HepG2 (cell line): ENCODE data around the gene CNTN5. TPM values are rescaled to one million over a fixed set of nuclear protein-coding genes. Genes with fewer than 3 reads are reported as not detected.

Experiments
- ATAC-seq: fragments of 200-7000 bp; cut with Tn5 transposase; 3 replicates; pipeline ENCODE4 v1.9.1; 2020; ENCODE audit warnings: mild to moderate bottlenecking, moderate library complexity
- BruUV-seq: library from RNA; stranded (reverse); fragments of 400-500 nt; replicated peaks from 2 replicates; lab custom pipeline; 2021; lab: Mats Ljungman, UMichigan
- CTCF ChIA-PET: fragments of 300-600 bp; formaldehyde crosslinking; extraction: SDS; loops from one replicate; lab custom pipeline; 2021; ENCODE audit warnings: low total read pairs, inconsistent platforms, low intra/inter-chr PET ratio; lab: Yijun Ruan, JAX
- POLR2A ChIA-PET: fragments of 350-600 bp; sonication (Branson Sonifier 250); formaldehyde crosslinking; loops from one replicate; lab custom pipeline; 2020; ENCODE audit warnings: antibody characterized with exemption, inconsistent platforms; lab: Yijun Ruan, JAX
- DNase-seq: peaks from one replicate; pipeline ENCODE4 v3.0.0-alpha.2; 2015; ENCODE audit warnings: low spot score
- FAIRE-seq: peaks from 3 replicates; lab custom pipeline; 2011; peaks lifted over from hg19 to GRCh38; lab: Jason Lieb, UNC
- H2AFZ ChIP-seq: one replicate; pipeline ENCODE4 v1.6.1; 2011; ENCODE audit warnings: low read length, inconsistent platforms
- H3K27ac ChIP-seq: fragments of 300-600 bp; 3 replicates; pipeline ENCODE4 v1.8.0; 2011; ENCODE audit warnings: mixed run types, mild to moderate bottlenecking, mixed read lengths, low read length, inconsistent platforms; ENCODE audit not compliant: insufficient read depth; ENCODE audit errors: extremely low read length
- H3K27me3 ChIP-seq, 2 experiments: fragments of 200-600 bp in 1 of 2; 2 replicates in 1 of 2; 3 replicates in 1 of 2; pipeline versions ENCODE4 v1.6.0 to v1.8.0; 2011; ENCODE audit warnings: low read length in 2 of 2, mild to moderate bottlenecking in 2 of 2, moderate library complexity in 2 of 2, inconsistent platforms in 1 of 2; ENCODE audit not compliant: insufficient read depth in 2 of 2, control insufficient read depth in 1 of 2
- H3K36me3 ChIP-seq, 2 experiments: fragments of 200-600 bp in 1 of 2; replicated peaks in 1 of 2; 2 replicates in 1 of 2; 3 replicates in 1 of 2; pipeline versions ENCODE4 v1.5.1 to v1.8.0; 2011; ENCODE audit warnings: low read length in 2 of 2, inconsistent platforms in 1 of 2; ENCODE audit not compliant: insufficient read depth in 2 of 2, control insufficient read depth in 1 of 2
- H3K4me1 ChIP-seq: 2 replicates; pipeline ENCODE4 v1.5.1; 2012; ENCODE audit warnings: low read length, inconsistent platforms; ENCODE audit not compliant: insufficient read depth
- H3K4me2 ChIP-seq: 2 replicates; pipeline ENCODE4 v1.6.0; 2011; ENCODE audit warnings: low read depth, low read length, inconsistent platforms
- H3K4me3 ChIP-seq, 3 experiments: fragments of 200-600 bp in 1 of 3; sonication (generic), shearing (Covaris generic) in 1 of 3; replicated peaks in 1 of 3; 2 replicates each; pipeline ENCODE4 v1.5.1; 2011 to 2016; ENCODE audit warnings: low read length in 3 of 3, inconsistent platforms in 2 of 3, low read depth in 2 of 3, mild to moderate bottlenecking in 2 of 3, control low read depth in 1 of 3, mixed read lengths in 1 of 3; ENCODE audit not compliant: insufficient read depth in 1 of 3
- H3K79me2 ChIP-seq: one replicate; pipeline ENCODE4 v1.6.1; 2011; ENCODE audit warnings: low read length, inconsistent platforms; ENCODE audit not compliant: insufficient read depth
- H3K9ac ChIP-seq: 2 replicates; pipeline ENCODE4 v1.6.0; 2011; ENCODE audit warnings: mild to moderate bottlenecking, low read depth, low read length, inconsistent platforms; ENCODE audit not compliant: insufficient read depth
- H3K9me3 ChIP-seq: 2 replicates; pipeline ENCODE4 v1.5.1; 2012; ENCODE audit warnings: mild to moderate bottlenecking, low read length
- H4K20me1 ChIP-seq: 2 replicates; pipeline ENCODE4 v1.6.0; 2011; ENCODE audit warnings: inconsistent platforms, mild to moderate bottlenecking, low read length, moderate library complexity; ENCODE audit not compliant: insufficient read depth
- ATM ChIP-seq: fragments of 450-650 bp; IDR thresholded peaks from 2 replicates; pipeline ENCODE4 v1.7.1; 2017; ENCODE audit warnings: mild to moderate bottlenecking, borderline replicate concordance
- CCDC6 ChIP-seq: sonication (generic); formaldehyde crosslinking; IDR thresholded peaks from 2 replicates; pipeline ENCODE4 v1.8.1; 2022; ENCODE audit warnings: mild to moderate bottlenecking, missing genetic modification reagents, moderate library complexity
- HMGA1 ChIP-seq: sonication (generic); formaldehyde crosslinking; conservative IDR thresholded peaks from 2 replicates; pipeline ENCODE4 v1.4.0; 2020; ENCODE audit warnings: missing genetic modification reagents
- KLF9 ChIP-seq: IDR thresholded peaks from 2 replicates; pipeline ENCODE4 v1.6.1; 2016; ENCODE audit warnings: low read depth
- MTERF4 ChIP-seq: sonication (generic); formaldehyde crosslinking; IDR thresholded peaks from 2 replicates; pipeline ENCODE4 v1.8.0; 2023; ENCODE audit warnings: mild to moderate bottlenecking, missing genetic modification reagents
- NR2F2 ChIP-seq: IDR thresholded peaks from 2 replicates; pipeline ENCODE4 v1.6.1; 2012; ENCODE audit warnings: low read depth, inconsistent platforms, borderline replicate concordance
- SKI ChIP-seq: fragments of 450-650 bp; IDR thresholded peaks from one replicate; pipeline ENCODE4 v1.6.1; 2018; ENCODE audit warnings: mild to moderate bottlenecking; ENCODE audit not compliant: partially characterized antibody
- SKIL ChIP-seq: sonication (generic); formaldehyde crosslinking; IDR thresholded peaks from 2 replicates; pipeline ENCODE4 v1.8.0; 2022; ENCODE audit warnings: missing genetic modification reagents, mild to moderate bottlenecking, moderate library complexity, borderline replicate concordance
- TFDP2 ChIP-seq: sonication (generic); formaldehyde crosslinking; IDR thresholded peaks from 2 replicates; pipeline ENCODE4 v1.4.0; 2020; ENCODE audit warnings: missing genetic modification reagents
- ZFP82 ChIP-seq: sonication (generic); formaldehyde crosslinking; IDR thresholded peaks from 2 replicates; pipeline ENCODE4 v1.5.1; 2020; ENCODE audit warnings: mild to moderate bottlenecking, missing genetic modification reagents, borderline replicate concordance
- ZNF280B ChIP-seq: sonication (generic); formaldehyde crosslinking; IDR thresholded peaks from 2 replicates; pipeline ENCODE4 v1.5.0; 2020; ENCODE audit warnings: missing genetic modification reagents, mild to moderate bottlenecking, borderline replicate concordance
- WGBS: methylation state at CpG from one replicate; pipeline ENCODE4 v1.1.6; 2017; ENCODE audit warnings: low lambda C conversion rate; 5-methylcytosine and 5-hydroxymethylcytosine counted together
- in situ Hi-C: cut with HindIII; loops from 2 replicates; pipeline ENCODE4 v1.10.0; 2017; ENCODE audit warnings: low pct_unique_long_range_greater_than_20kb; ENCODE audit not compliant: extremely low pct_ligation_motif_present
- intact Hi-C: fragments of 100-400 bp; cut with micrococcal nuclease; formaldehyde crosslinking; loops from one replicate; pipeline ENCODE4 v1.10.0; 2022; ENCODE audit not compliant: unreplicated experiment
- polyA plus RNA-seq, 8 experiments: library from polyadenylated mRNA; depleted of rRNA in 3 of 8; stranded (reverse) in 7 of 8; unstranded in 1 of 8; fragments of >200 nt; fragmentation: Illumina TruSeq in 4 of 8; extraction: Trizol in 4 of 8; gene quantifications; 2 replicates each; pipeline versions ENCODE4 v1.2.1 to v1.2.3, GENCODE V29; 2011 to 2016; ENCODE audit warnings: low read depth in 4 of 8, missing spikeins in 1 of 8, mixed read lengths in 1 of 8; ENCODE audit not compliant: insufficient read depth in 1 of 8
- total RNA-seq, 5 experiments: library from RNA; depleted of rRNA; stranded (reverse); fragments of >200 nt; fragmentation: Illumina TruSeq; extraction: Trizol; gene quantifications; 2 replicates each; pipeline ENCODE4 v1.2.3, GENCODE V29; 2016; ENCODE audit warnings: low read depth in 1 of 5
- TF ChIP-seq, protein P1 (sequence below): sonication (generic); formaldehyde crosslinking; IDR thresholded peaks from 2 replicates; pipeline ENCODE4 v1.5.0; 2020; ENCODE audit warnings: missing genetic modification reagents
- TF ChIP-seq, protein P2 (sequence below): sonication (generic); formaldehyde crosslinking; IDR thresholded peaks from 2 replicates; pipeline ENCODE4 v1.8.1; 2023; ENCODE audit warnings: mild to moderate bottlenecking, missing genetic modification reagents

The CNTN5 gene
- total and polyA plus RNA-seq, 2 of the 13 experiments (the other 11 are each of a cell fraction or from before 2014, with no cell fraction given): not detected

- no peaks in the 10 kb centered on the region for H3K9me3 ChIP-seq
- H3K27ac ChIP-seq: no peak overlapping the region
- no peaks in the 10 kb centered on the region for H3K27me3 ChIP-seq
- DNase-seq (no peak), FAIRE-seq (no peak), ATAC-seq (no peak)
- intact Hi-C loops: no loop called here
- H4K20me1 ChIP-seq: no peaks in the 10 kb centered on the region
- in situ Hi-C loops: no loop called here
- 24% methylated on average over 5 of the region's 5 CpGs for WGBS
- no peak overlapping the region for H3K9ac ChIP-seq
- H3K79me2 ChIP-seq: no peaks in the 10 kb centered on the region
- no peaks in the 10 kb centered on the region for H3K4me1 ChIP-seq
- H3K4me2 ChIP-seq: no peak overlapping the region
- no peak overlapping the region for H3K4me3 ChIP-seq
- POLR2A ChIA-PET: no interaction called here
- H3K36me3 ChIP-seq: no peaks in the 10 kb centered on the region
- BruUV-seq: no TSS peak
- no peak overlapping the region for H2AFZ ChIP-seq
- CTCF ChIA-PET: no interaction called here
- TF ChIP-seq HMGA1 (CRISPR knock-in tag): no peak
- TF ChIP-seq MTERF4 (CRISPR knock-in tag): no peak
- TF ChIP-seq NR2F2: no peak
- TF ChIP-seq, protein P1, sequence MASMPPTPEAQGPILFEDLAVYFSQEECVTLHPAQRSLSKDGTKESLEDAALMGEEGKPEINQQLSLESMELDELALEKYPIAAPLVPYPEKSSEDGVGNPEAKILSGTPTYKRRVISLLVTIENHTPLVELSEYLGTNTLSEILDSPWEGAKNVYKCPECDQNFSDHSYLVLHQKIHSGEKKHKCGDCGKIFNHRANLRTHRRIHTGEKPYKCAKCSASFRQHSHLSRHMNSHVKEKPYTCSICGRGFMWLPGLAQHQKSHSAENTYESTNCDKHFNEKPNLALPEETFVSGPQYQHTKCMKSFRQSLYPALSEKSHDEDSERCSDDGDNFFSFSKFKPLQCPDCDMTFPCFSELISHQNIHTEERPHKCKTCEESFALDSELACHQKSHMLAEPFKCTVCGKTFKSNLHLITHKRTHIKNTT (CRISPR knock-in tag): no peak
- no peak for TF ChIP-seq CCDC6 (CRISPR knock-in tag)
- TF ChIP-seq ZNF280B: no peak
- no peak for TF ChIP-seq TFDP2
- TF ChIP-seq SKI: no peak
- no peak for TF ChIP-seq KLF9
- TF ChIP-seq, protein P2, sequence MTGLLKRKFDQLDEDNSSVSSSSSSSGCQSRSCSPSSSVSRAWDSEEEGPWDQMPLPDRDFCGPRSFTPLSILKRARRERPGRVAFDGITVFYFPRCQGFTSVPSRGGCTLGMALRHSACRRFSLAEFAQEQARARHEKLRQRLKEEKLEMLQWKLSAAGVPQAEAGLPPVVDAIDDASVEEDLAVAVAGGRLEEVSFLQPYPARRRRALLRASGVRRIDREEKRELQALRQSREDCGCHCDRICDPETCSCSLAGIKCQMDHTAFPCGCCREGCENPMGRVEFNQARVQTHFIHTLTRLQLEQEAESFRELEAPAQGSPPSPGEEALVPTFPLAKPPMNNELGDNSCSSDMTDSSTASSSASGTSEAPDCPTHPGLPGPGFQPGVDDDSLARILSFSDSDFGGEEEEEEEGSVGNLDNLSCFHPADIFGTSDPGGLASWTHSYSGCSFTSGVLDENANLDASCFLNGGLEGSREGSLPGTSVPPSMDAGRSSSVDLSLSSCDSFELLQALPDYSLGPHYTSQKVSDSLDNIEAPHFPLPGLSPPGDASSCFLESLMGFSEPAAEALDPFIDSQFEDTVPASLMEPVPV (CRISPR knock-in tag): no peak
- no peak for TF ChIP-seq ZFP82 (CRISPR knock-in tag)
- TF ChIP-seq SKIL (CRISPR knock-in tag): no peak
- no peak for TF ChIP-seq ATM
Observed at GRCh38 chr11:99271527-99271926, 250.8 kb downstream of the CNTN5 start.
